Subcutaneous adipose tissue (tissue), 4 donors: ENCODE measurements around the gene ZNF19. TPM values are rescaled to one million over a fixed set of nuclear protein-coding genes. Genes with fewer than 3 reads are reported as not detected.

ENCODE experiments used
- total RNA-seq, 4 donors: library from RNA; depleted of rRNA; stranded (reverse); fragments of >200 nt; gene quantifications; one replicate each; pipeline ENCODE4 v1.1.0, GENCODE V29; 2016
- TF ChIP-seq, protein P1 (sequence below): fragments of 450-650 bp; IDR thresholded peaks from one replicate; pipeline ENCODE4 v1.5.1; 2016; ENCODE audit warnings: low read depth, mild to moderate bottlenecking, control low read depth, antibody characterized with exemption, moderate library complexity

Gene ZNF19
- total RNA-seq, 4 donors from 2014 or later = 2.9 to 22.7 (median 19.4) TPM

- TF ChIP-seq, protein P1, sequence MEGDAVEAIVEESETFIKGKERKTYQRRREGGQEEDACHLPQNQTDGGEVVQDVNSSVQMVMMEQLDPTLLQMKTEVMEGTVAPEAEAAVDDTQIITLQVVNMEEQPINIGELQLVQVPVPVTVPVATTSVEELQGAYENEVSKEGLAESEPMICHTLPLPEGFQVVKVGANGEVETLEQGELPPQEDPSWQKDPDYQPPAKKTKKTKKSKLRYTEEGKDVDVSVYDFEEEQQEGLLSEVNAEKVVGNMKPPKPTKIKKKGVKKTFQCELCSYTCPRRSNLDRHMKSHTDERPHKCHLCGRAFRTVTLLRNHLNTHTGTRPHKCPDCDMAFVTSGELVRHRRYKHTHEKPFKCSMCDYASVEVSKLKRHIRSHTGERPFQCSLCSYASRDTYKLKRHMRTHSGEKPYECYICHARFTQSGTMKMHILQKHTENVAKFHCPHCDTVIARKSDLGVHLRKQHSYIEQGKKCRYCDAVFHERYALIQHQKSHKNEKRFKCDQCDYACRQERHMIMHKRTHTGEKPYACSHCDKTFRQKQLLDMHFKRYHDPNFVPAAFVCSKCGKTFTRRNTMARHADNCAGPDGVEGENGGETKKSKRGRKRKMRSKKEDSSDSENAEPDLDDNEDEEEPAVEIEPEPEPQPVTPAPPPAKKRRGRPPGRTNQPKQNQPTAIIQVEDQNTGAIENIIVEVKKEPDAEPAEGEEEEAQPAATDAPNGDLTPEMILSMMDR = no peak
Measured at GRCh38 chr16:71490361-71490760, 1.2 kb upstream of the ZNF19 start.

- TF ChIP-seq, protein P1 = no peak
Measured at GRCh38 chr16:71484006-71484893, 4.9 kb downstream of the ZNF19 start.

- TF ChIP-seq, protein P1 = no peak
Measured at GRCh38 chr16:71482569-71482968, 6.6 kb downstream of the ZNF19 start.

DNA sequence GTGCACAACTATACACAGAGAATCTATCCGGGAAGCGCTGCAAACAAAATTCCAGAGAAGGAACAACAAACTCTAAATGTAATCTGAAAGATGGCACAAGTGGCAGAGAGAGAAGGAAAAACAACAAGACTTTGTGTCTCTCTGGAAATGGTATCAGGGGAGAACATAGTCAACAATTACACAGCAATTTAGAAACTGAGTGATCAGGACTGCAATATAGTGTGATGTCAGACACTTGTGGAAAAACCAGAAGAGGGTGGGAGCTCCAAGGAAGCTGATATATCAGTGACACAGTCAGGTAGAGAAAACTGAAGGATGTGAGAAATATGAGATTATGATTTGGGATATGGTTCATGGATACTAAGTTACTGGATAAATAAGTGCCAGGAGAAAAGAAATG lies 8.2 kb downstream of the ZNF19 start:
- TF ChIP-seq, protein P1 = no peak

- TF ChIP-seq, protein P1 = no peak
Measured at GRCh38 chr16:71479420-71479819, 9.7 kb downstream of the ZNF19 start.

GRCh38 chr16:71476457-71477124 lies 12.5 kb downstream of the ZNF19 start:
- TF ChIP-seq, protein P1 = no peak

- TF ChIP-seq, protein P1 = no peak
Measured at GRCh38 chr16:71474864-71475263, 14.3 kb downstream of the ZNF19 start.
